ENCODE data around the gene PCDHB1.

PCDHB1 gene, protein sequence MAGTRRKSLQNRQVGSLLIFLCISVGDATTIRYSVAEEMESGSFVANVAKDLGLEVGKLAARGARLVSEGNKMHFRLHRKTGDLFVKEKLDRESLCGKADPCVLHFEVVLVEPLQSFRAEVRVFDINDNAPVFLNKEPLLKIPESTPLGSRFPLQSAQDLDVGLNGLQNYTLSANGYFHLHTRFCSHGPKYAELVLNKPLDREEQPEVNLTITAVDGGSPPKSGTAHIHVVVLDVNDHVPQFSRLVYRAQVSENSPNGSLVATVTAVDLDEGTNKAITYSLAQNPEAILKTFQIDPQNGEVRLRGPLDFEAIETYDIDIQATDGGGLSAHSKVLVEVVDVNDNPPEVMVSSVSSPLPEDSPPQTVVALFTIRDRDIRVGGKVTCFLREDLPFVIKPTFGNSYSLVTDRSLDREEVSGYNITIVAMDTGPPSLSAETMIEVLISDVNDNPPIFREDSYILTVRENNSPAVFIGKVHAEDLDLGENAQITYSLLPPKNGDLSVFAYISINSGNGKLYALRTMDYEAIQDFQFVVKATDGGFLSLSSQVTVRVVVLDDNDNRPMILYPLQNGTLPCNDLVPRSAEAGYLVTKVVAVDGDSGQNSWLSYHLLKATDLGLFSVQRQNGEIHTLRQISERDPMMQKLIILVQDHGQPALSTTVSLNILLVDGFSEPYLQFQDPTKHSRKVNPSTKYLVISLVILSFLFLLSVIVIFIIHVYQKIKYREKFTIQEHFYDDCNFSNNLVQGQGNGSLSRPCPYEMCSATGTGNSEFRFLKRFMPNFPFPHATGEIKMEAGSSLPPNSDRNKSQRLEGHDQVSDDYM

DNA sequence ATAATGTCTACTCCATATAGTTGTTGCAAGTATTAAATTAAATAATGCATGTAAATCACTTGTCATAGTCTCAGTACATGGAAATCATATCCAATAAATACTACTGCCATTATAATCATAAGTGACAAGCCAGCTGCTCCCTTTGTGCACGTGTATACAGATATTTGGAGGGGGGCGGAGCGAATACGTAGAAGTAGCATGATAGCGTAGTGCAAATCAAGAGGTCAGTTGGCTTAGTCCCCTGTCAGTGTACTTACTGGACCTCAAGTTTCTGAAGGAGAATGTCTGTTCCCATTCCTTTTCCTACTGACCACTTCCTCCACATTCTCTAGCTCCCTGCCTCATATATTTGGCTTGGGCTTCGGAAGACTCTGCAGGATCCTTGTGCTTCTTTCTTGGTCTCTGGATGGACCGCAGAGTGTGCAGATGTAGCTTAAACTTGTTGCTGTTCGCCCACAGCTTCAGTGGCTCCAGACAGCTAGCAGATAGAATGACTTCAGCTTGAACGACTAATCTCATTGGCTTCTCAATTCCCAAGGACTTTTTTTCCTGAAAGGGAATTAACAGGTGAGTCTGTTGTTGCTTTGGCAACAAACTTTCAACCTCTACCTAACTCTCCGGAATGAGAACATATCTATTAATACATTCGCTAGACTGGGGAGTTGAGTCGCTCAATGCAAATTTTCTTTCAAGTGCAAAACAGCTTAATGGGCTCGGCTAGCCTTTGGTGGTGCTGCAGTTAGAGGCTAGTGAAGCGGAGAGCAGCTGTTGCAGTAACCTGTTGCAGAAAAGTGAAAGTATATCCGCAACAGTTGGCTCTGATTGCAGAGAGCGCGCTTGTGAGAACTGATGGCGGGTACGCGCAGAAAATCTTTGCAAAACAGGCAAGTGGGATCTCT lies at the start of gene PCDHB1:
Gene PCDHB1 (plus strand): TSS at position 753 of the 899 bp plus-strand sequence. CDS start 97 bp downstream, at position 850.
- DNase-seq = peak; percentile 8

DNA sequence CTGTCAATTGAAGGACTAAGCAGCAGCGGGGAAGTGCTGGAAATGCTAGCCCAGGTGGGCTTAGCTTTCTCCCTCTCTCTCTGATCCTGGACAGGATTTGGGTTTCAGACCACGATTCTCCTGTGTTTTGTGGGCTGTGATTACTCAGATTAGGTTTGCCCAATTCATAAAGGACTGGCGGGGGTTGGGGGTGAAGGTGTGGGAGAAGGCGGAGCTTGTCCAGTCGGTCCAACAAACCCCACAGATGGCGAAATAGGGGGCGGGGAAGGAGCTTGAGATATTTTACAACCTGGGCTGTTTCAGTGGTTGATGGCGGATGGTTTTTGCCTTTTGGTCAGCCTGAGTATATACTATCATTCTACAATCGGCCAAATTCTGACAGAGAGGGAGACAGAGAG lies 49.7 kb upstream of the PCDHB1 start:
- DNase-seq = peak; percentile 66

DNA sequence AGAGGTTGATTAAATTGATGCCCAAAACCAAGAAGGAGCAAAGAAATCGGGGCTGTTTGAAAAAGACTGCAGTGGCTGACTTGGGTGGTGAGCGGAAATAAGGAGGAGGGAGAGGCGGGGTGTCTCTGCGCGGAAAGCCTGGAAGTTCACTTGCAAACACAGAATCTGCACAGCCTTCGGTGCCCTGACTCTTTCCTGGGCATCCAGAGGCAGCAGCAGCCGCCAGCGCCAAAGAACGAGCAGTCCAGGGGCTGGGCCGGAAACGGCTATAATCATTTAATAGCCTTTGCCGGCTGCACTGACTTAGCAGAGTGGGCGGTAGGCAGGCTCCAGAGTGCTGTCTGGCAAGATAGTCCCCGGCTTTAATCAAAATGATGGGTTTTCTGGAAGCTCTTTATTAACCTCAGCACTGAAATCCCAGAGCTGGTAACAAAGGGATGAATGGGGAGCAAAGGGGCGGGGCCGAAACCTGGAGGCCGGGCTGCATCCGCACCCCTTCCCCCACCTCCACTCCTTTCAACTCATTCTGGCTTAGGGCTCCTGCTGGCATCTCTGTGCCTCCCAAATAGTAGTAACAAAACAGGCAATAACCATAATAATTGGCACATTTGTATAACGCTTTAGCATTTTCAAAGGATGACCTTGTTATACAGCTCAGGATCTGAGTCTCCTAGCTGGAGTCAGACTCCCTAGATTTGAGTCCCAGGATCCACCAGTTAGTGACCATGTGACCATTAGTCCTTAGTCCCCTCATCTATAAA lies 49.1 kb upstream of the PCDHB1 start:
- peak; percentile 79 for DNase-seq

DNA sequence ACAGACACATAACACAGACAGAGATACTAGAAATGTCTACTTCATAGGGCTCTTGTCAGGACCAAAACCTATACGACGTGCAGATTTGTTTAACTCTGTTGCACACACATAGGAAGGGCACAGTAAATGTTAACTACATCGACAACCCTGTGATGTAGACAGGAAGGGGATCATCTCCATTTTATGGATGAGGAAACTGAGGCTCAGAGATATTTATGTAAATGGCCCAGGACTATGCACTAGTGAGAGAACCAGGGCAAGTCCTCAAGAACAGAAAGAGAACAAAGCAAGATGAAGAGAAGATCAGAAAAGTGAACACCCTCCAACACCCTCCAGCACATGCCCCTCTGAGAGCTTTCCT lies 48.6 kb upstream of the PCDHB1 start:
- no peak for DNase-seq

DNA sequence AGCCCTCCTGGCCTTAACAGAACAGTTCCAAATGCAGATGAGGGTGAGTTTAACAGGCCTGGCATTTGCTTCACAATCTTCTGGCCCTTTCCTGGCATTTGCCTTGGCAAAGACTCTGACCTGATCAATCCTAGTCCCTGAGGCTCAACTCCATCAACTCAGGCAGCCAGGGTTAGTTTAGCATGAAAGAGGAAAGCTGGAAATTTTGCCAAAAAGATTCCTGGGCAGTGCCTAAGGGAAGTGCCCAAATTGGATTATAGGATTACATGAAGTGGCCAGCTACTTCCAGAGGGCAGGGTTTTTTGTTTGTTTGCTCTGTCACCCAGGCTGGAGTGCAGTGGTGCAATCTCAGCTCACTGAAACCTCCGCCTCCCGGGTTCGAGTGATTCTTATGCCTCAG lies 48.1 kb upstream of the PCDHB1 start:
- DNase-seq = no peak

DNA sequence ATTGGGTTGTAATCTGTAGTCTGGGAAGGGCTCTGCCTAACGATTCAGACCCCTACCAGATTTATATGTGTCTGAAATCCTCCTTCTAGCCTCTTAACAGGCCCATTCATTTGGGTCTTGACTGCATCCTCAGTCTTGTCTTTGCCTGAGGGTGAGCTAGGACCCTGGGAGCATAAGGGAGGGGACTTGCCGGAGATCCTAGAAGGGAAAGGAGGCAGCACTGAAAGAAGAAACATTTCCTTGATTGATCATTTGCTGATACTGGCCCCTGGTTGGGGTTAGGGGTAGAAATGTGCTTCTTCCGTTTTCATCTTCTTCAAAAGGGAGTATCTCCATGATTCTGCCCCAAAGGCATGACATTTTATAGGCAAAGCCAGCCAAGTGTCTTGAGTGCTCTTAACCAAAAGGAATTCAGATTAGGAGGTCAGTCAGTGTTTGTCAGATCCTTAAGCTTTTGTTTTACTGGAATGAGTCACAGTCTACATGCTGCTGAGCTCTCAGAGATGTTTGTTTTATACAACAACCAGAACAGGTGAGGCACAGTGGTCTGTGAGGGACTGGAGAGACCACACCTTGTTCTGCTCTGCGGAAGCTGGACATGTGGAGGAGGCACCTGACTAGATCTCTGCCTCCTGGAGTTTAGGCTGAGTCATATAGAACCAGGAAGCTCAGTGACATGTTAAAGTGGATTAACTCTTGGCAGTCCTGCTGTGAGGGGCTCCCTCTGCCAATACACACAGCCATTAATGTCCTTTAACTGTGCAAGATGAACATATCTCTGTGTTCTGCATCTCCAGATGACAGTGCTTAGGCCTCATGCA lies 47.2 kb upstream of the PCDHB1 start:
- DNase-seq = peak; percentile 24

DNA sequence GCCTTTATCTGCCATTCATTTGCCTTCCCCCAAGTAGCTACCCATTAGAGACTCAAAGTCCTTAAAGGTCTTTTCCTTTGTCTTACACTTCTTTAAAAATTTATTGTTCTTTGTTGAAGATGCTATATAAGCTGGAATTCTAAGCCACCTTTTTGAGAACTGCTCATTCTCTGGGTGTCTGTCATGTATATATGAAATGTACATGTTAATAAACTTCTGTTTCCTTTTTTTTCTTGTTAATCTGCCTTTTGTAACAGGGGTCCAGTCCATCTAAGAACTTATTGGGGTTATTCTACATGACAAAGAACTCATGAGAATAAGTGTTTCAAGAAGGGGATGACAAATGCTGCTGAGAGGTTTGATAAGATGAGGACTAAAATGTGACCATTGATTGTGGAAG lies 43.4 kb upstream of the PCDHB1 start:
- DNase-seq = no peak

DNA sequence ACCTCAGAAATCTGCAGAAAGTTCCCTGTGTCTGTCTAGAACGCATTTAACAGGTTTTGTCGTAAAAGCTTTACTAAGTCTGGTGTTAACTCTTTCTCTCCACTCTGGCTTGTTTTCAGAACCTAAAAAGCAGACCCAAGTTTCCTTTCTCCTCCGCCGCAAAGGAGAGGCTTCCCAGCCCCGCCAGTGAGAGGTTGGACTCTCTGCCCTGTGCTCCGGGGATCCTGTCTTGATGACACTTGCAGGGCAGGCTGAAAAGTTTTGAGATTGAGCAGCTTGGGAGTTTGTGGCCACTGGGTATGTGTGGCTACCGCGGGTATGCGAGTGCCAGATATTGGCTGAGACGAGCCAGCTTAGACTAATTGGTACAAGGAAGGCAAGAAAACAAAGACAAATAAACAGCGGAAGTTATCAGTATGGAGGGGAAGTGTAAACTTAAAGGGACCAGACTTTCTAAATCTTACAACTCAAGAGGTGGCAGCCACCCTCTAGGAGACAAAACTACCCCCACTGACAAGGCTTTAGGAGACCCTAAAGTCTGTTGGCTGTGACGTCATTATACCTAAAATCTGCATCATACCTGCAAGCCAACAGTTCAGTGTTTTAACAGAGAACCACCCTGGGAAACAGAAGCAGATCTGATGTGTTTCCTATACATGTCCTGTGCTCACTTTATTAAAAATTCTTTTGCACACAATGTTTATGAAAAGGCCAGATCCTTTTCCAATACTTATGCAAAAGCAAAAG lies 41.0 kb upstream of the PCDHB1 start:
- DNase-seq = no peak

DNA sequence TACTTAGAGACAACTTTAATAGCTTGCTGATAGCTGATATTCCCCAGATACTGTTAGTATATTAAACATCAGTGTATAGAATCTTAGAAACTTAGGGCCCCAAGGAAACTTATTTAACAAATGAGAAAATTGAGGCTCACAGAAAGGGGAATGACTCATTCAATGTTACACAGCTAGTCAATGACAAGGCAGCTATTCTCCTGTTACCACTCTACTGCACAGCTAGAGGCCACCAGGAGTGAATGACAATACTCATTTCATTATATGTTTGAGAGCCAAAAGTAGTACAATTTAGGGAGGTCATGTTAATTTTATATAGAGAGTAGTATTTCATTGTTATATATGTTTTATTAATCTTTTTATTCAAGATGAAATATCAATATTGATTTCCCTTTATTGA lies 33.2 kb upstream of the PCDHB1 start:
- DNase-seq = no peak

DNA sequence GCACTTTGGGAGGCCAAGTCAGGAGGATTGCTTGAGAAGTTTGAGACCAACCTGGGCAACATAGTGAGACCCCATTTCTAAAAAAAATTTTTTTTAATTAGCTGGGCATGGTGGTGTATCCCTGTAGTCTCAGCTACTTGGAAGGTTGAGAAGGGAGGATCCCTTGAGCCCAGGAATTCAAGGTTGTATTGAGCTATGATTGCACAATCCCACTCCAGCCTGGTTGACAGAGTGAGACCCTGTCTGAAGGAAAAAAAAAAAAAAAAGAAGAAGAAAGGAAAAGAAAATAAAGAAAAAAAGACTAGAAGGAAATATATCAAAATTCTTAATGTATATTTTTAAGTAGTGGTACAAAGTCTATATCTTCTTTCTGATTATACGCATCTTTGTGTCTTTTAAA lies 28.8 kb upstream of the PCDHB1 start:
- no peak for DNase-seq

DNA sequence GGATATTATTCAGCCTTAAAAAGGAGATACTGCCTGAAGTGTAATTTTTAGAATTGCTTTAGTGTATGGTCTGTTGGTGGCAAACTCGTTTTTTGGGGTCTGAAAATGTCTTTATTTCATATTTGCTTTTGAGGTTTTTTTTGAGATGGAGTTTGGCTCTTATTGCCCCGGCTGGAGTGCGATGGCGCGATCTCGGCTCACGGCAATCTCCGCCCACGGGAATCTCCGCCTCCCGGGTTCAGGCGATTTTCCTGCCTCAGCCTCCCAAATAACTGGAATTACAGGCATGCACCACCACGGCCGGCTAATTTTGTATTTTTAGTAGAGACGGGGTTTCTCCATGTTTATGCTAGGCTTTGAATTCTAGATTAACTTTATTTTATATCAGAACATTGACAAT lies 20.2 kb upstream of the PCDHB1 start:
- DNase-seq = no peak

DNA sequence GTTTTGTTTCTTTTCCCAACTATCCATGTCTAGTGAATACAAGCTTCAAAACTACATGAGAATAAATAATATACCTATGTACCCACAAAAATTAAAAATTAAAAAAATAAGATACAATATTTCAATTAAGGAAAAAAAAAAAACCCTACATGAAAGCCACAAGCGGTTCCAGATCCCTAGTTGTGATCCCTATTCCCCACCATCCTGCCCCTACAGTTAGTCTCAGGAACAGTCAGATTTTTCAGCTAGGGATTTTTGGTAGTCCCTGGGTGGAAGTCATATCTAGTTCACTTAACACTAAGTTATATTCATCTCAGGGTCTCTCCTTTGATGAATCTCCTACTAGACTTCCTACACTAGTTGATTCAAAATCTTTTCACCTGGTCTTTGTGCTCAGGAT lies 18.5 kb upstream of the PCDHB1 start:
- no peak for DNase-seq

DNA sequence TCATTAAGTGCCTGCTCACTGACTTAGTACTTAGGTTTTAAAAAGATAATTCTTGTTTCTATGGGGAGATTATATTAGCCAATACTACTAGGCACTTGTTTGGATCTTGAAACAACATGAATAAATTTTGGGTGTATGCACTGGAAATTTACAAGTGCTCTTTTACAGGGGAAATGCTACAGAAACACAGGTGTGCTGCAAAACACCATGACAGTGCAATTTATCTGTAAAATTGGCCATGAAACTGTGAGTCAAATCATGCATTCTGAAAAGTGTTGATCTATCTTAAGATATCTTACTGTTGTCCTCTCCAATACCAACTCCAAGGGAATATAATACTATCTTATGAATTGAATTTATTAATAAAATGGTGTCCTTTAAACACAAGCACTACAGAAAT lies 12.1 kb upstream of the PCDHB1 start:
- DNase-seq = no peak

DNA sequence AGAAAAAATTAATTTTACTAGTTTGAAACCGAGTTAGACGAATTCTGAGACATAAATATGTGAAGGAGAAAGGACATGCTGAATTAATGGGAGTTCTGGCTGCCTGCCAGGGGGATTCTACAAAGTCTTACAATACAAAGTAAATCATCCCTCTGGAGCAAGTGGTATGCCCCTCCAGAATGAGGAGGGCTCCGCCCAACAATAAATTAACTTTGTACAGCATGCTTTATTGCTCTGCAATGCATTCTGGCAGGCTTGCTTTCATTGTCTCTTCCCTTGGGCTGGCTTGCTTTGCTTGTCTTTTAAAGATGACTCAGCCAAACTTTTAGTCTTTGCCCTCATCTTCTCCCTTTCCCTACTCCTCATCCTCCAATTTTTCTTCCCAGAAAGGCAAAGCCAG lies 11.7 kb upstream of the PCDHB1 start:
- DNase-seq = no peak

DNA sequence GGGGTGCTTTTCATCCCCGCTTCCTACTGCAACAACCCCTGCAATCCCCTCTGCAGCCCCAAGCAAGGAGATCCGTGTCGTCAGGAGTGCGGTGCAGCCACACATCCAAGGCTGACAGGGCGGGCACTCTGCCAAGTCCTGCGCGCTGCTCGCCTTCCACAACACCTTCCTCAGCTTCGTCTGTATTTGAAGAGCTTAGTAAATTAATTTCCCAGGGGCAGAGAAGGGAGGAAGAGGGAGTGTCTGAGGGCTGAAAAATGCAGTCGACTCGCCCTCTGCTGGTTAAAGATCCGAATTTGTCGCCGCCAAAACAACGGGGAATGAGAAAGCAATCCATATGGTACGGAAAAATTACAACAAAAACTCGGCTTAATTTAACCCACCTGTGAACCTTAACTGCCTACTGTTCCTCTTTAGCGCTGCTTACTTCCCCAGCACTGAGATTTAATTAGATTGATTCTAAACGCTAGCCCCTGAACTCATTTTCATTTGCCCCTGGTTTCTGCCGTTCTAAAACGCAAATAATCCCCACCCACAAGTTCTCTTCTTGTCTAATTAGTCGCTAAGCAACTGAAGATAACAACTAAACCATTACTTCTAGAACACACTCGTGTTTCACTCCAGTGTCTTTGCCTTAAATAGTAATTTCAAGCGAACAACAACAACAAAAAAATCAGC lies 10.9 kb upstream of the PCDHB1 start:
- DNase-seq = peak; percentile 90

DNA sequence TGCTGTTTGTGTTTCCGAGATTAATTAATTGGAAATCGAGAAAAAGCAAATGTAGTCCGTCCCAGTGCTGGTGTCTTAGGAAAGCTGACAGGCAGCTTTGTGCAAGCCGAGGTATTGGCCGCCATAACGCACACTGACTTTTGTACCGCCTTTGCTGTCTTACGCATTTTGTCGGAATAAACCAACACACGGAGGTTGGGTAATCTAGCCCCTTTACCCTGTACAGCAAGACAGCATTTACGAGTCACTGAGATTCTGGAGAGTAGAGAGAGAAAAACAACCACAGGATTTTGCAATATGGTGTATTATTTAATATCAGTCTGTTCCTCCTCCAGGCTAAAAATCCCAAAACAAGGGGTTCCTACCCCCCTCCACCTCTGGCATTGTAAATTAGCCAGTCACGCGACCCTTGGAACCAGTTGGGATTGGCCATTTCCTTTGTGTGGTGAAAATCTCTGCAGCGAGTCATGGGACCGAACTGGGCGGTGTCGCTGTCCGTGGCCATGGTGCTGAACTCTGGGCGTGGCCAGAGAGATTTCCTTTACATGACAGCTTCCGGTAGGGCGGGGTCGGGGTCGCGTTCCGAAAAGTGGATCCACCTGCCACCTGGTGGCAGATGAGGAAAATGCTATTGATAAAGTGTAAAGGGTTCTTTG lies 10.3 kb upstream of the PCDHB1 start:
- DNase-seq = peak; percentile 99

DNA sequence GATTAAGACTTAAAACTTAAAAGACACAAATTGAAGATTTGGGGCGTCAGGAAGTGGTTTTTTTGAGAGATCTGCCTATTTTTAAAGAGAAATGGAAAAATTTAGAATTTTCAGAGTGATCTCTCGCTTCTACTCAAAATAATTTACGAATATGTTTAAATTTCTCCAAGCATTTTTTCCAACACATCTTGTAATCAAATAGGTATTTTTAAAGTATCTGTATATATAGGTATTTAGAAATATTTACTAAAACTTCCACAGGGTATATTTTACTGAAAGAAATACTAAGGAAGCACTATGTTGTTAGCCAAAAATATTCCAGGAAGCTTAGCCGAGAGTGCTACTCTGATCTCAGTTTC lies 9.8 kb upstream of the PCDHB1 start:
- DNase-seq = no peak

DNA sequence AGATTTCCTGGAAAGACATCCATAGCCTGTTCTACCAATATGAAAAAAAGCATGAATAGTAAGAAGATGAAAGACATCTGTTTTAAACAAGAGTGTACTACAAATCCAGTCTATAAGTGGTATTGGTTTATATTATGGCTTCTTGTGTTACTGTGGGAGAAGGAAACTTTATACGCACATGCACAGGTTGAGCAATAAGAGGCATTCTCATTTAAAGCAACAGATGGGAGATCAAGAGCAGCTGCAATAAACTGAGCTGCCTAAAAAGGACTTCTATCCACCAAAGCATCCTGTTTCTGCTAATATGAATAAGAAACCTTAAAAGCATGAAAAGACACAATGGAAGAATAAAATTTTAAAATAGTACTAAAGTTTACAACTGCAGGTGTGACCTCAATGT lies 8.6 kb upstream of the PCDHB1 start:
- DNase-seq = no peak

DNA sequence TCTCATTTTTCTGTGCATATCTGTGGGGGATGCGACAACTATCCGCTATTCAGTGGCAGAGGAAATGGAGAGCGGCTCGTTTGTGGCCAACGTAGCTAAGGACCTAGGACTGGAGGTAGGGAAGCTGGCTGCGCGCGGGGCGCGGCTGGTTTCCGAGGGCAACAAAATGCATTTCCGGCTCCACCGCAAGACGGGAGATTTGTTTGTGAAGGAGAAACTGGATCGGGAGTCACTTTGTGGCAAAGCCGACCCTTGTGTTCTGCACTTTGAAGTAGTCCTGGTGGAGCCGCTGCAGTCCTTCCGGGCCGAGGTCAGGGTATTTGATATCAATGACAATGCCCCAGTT lies 320 bp downstream of the PCDHB1 start:
- no peak for DNase-seq

DNA sequence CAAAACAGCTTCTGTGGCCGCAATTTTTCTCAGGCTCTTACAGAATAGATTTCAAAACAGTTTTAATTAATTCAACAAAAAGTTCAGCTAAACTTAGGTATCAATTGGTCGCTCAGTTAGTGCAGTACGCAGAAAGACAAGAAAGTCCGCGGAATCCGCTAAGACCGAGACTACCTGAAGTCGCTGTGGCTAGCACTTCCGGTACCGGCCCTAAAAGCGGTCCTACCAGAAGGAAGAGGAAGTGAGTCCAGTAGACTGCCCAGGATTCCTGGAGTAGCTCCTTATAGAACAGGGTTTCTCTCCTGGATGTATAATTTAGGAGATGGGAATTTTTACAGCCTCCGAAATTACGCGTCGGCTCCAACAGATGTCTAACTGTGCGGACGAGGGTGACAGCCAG lies 26.7 kb downstream of the PCDHB1 start:
- no peak for DNase-seq
